WERI-Rb-1 (cell line): ENCODE data around the gene INTS3.

Experiments used
- DNase-seq: peaks from one replicate; pipeline ENCODE4 v3.0.0-alpha.2; 2020
- H3K27ac ChIP-seq: fragments of 250-450 bp; sonication (Bioruptor Pico); 2 replicates; pipeline ENCODE4 v1.5.1; 2020; ENCODE audit warnings: mild to moderate bottlenecking, moderate library complexity
- H3K27me3 ChIP-seq: fragments of 250-450 bp; sonication (Bioruptor Pico); 2 replicates; pipeline ENCODE4 v1.5.1; 2021; ENCODE audit warnings: mild to moderate bottlenecking, low read depth, moderate library complexity; ENCODE audit not compliant: insufficient read depth, severe bottlenecking
- H3K36me3 ChIP-seq: fragments of 250-450 bp; sonication (Bioruptor Pico); 2 replicates; pipeline ENCODE4 v1.5.1; 2020; ENCODE audit warnings: mild to moderate bottlenecking, moderate library complexity
- H3K4me3 ChIP-seq: 2 replicates; pipeline ENCODE4 v1.5.1; 2011; ENCODE audit warnings: low read depth, mild to moderate bottlenecking, control low read depth, low read length
- H3K9me3 ChIP-seq: fragments of 250-450 bp; sonication (Bioruptor Pico); 2 replicates; pipeline ENCODE4 v1.5.1; 2021; ENCODE audit warnings: mild to moderate bottlenecking, moderate library complexity; ENCODE audit not compliant: severe bottlenecking
- TF ChIP-seq, protein P1 (sequence below): IDR thresholded peaks from 2 replicates; pipeline ENCODE4 v1.5.1; 2011; ENCODE audit warnings: low read depth, mild to moderate bottlenecking, control low read depth, inconsistent platforms, low read length

The INTS3 gene

DNA sequence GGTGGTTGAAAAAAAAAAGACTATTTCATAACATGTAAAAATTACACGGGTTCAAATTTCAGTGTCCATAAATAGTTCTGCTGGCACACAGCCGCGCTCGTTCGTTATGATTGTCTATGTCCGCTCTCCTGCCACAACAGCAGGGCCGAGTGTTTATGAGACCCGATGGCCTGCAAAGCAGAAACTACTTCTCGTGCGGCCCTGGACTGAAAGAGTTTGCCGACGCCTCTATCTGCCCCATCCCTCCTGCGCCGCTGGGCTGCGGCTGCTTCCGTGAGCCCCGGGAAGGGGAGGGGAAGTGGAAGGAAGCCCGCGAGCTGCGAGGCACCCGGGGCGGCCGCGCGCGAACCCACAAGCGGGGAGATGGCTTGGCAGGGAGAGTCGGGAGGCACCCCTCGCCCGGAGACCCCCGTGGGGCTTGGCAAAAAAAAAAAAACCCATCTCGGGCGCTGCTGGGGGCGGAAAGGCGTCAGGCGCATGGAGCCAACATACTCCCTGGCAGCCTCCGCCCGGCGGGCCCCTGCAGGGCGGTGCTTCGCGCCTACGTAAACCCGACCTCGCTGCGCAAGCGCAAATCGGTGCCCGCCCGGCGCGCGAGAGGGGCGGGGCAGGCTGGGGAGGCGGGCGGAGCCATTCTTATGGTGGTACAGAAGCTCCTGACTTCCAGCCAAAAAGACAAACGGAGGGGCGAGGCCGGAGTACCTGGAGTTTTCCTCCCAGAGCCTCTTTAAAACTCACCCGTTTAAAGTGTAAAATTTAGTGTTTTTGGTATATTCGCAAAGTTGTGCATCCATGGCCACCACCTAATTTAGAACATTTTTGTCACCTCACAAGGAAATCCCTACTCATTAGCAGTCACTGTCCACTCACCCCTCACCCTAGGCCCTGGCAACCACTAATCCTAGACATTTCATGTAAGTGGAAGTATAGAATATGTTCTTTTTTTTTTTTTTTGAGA lies 55.7 kb downstream of the INTS3 start:
- TF ChIP-seq, protein P1, sequence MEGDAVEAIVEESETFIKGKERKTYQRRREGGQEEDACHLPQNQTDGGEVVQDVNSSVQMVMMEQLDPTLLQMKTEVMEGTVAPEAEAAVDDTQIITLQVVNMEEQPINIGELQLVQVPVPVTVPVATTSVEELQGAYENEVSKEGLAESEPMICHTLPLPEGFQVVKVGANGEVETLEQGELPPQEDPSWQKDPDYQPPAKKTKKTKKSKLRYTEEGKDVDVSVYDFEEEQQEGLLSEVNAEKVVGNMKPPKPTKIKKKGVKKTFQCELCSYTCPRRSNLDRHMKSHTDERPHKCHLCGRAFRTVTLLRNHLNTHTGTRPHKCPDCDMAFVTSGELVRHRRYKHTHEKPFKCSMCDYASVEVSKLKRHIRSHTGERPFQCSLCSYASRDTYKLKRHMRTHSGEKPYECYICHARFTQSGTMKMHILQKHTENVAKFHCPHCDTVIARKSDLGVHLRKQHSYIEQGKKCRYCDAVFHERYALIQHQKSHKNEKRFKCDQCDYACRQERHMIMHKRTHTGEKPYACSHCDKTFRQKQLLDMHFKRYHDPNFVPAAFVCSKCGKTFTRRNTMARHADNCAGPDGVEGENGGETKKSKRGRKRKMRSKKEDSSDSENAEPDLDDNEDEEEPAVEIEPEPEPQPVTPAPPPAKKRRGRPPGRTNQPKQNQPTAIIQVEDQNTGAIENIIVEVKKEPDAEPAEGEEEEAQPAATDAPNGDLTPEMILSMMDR = 0 out of 2 replicates have a peak, but pooled peaks have one; percentile 7
- Histone ChIP-seq H3K36me3 (no peaks in the 10 kb centered on the region), H3K9me3 (peaks cover 6% of the 10 kb centered on the region), H3K27me3 (no peaks in the 10 kb centered on the region), H3K27ac (peak overlapping the region; percentile 83), H3K4me3 (peak overlapping the region; percentile 80)
- peak; percentile 99 for DNase-seq

DNA sequence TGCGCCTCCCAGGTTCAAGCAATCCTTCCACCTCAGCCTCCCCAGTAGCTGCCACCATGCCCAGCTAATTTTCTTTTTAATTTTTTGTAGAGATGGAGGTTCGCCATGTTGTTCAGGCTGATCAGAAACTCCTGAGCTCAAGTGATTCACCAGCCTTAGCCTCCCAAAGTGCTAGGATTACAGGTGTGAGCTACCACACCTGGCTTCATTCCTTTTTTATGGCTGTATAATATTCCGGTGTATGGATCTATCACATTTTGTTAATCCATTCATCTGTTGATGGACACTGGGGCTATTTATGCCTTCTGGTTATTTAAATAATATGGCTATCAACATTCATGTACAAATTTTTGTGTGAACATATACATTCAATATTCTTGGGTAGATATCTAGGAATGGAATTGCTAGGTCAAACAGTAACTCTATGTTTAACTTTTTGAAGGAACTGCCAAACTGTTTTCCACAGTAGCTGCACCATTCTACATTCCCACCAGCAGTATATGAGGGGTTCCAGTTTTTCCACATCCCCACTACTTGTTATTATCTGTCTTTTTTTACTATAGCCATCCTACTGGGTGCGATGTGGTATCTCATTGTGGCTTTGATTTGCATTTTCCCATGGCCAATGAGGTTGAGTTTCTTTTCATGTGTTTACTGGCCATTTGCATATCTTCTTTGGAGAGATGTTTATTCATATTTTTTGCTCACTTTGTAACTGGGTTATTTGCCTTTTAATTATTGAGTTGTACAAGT lies 58.4 kb downstream of the INTS3 start:
- Histone ChIP-seq H3K36me3 (no peaks in the 10 kb centered on the region), H3K9me3 (peaks cover 6% of the 10 kb centered on the region), H3K27me3 (no peaks in the 10 kb centered on the region), H3K4me3 (no peak overlapping the region), H3K27ac (no peak overlapping the region)
- no peak for DNase-seq
- TF ChIP-seq, protein P1 = no peak

DNA sequence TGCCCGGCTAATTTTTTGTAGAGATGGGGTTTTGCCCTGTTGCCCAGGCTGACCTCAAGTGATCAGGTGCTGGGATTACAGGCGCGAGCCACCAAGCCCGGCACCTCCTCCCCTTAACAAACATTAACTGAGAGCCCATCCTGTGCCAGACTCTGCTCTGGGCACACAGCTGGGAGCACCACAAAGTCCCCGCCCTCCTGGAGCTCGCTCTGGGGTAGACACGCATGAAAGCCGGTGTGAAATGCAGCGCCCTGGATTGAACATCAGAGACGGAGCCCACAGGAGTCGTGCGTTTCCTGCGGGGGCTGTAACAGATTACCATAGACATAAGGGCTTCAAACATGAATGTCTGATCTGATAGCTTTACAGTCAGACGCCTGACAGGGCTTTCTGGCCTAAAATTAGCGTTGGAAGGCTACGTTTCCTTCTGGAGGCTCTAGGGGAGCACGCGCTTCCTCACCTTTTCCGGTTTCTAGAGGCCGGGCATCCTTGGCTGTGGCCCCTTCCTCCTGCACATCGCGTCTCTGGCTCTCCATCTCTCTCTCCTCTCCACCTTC lies 61.7 kb downstream of the INTS3 start:
- no peaks in the 10 kb centered on the region for H3K27me3 ChIP-seq
- H3K4me3 ChIP-seq = no peak overlapping the region

DNA sequence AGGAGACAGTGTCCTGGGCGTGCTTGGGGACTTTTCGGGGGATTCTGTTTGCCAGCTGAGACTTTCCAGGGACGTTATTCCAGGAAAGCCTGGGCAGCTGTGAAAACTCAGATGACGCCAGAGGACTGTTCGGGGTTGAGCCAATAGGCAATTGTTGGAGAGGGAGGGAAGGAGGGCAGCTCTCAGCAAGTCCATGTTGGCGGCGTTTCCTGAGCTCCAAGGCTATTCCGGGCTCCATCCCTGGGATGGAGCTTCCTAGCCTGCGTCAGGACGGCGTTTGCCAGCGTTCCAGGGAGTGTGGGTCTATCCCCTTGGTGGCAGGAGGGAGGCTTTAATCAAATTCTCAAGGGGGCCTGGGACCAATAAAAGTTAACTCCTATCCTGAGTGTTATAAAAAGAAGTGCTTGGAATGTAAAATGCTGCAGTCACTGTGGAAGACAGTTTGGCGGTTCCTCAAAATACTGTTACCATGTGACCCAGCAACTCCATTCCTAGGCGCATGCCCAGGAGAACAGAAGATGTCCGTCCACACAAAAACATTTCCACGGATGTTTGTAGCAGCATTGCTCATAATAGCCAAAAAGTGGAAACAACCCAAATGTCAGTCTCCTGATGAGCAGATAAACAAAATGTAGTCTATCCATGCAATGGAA lies 62.6 kb downstream of the INTS3 start:
- TF ChIP-seq, protein P1 = no peak
- no peaks in the 10 kb centered on the region for H3K36me3 ChIP-seq
- H3K27ac ChIP-seq = no peak overlapping the region
- no peak overlapping the region for H3K4me3 ChIP-seq
- no peak for DNase-seq
- H3K27me3 ChIP-seq = no peaks in the 10 kb centered on the region
- H3K9me3 ChIP-seq = peaks cover 6% of the 10 kb centered on the region

More for the DNA sequence above, 61.7 kb downstream of the INTS3 start:
- Histone ChIP-seq H3K27ac (no peak overlapping the region), H3K36me3 (no peaks in the 10 kb centered on the region), H3K9me3 (peaks cover 6% of the 10 kb centered on the region)
- TF ChIP-seq, protein P1 = no peak
- peak; percentile 36 for DNase-seq

DNA sequence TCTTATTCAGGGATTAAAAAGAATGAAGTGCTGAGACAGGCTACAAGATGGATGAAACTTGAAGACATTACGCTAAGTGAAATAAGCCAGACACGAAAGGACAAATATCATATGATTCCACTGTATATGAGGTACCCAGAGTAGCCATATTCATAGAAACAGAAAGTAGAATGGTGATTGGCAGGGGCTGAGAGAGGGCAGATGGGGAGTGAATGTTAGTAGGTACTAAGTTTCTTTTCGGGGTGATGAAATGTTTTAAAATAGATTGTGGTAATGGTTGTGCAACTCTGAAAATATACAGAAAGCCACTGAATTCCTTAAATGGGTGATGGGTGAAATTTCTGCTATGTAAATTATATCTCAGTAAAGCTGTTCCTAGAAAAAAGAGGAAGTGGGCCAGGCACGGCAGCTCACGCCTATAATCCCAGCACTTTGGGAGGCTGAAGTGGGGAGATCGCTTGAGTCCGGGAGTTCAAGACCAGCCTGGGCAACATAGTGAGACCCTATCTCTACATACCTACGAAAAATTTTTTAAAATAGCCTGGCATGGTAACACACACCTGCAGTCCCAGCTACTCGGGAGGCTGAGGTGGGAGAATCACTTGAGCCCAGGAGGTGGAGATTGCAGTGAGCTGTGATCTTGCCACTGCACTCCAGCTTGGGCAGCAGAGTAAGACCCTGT lies 63.3 kb downstream of the INTS3 start:
- H3K27me3 ChIP-seq = no peaks in the 10 kb centered on the region
- H3K36me3 ChIP-seq = no peaks in the 10 kb centered on the region
- TF ChIP-seq, protein P1 = no peak
- DNase-seq = no peak
- H3K9me3 ChIP-seq = peaks cover 3% of the 10 kb centered on the region
- H3K27ac ChIP-seq = no peak overlapping the region
- no peak overlapping the region for H3K4me3 ChIP-seq
